Mucosa of rectum (tissue), 2 donors: Measurements from ENCODE around the gene ENPP4.
"Not testable (repeated sequence)": the region's sequence is repeated elsewhere in the genome, so short reads cannot be mapped to it uniquely, and the experiment has no call there.

Experiments used
- H3K27ac ChIP-seq, 2 donors: one replicate each; pipeline ENCODE4 v1.7.0; 2013; ENCODE audit warnings: inconsistent platforms in 2 of 2, low read depth in 2 of 2, low read length in 2 of 2
- H3K27me3 ChIP-seq, 2 donors: one replicate each; pipeline ENCODE4 v1.7.0; 2013; ENCODE audit warnings: low read length in 2 of 2; ENCODE audit not compliant: control insufficient read depth in 2 of 2, insufficient read depth in 2 of 2
- H3K36me3 ChIP-seq, 2 donors: one replicate each; pipeline ENCODE4 v1.7.0; 2013; ENCODE audit warnings: low read length in 2 of 2; ENCODE audit not compliant: control insufficient read depth in 2 of 2, insufficient read depth in 2 of 2
- H3K4me1 ChIP-seq, 2 donors: one replicate each; pipeline ENCODE4 v1.7.0; 2013; ENCODE audit warnings: low read length in 2 of 2, mild to moderate bottlenecking in 1 of 2; ENCODE audit not compliant: control insufficient read depth in 2 of 2, insufficient read depth in 2 of 2
- H3K4me3 ChIP-seq, 2 donors: one replicate each; pipeline ENCODE4 v1.7.0; 2013; ENCODE audit warnings: low read length in 2 of 2
- H3K9ac ChIP-seq, 2 donors: one replicate each; pipeline ENCODE4 v1.7.0; 2013; ENCODE audit warnings: low read length in 2 of 2, low read depth in 1 of 2, mild to moderate bottlenecking in 1 of 2
- H3K9me3 ChIP-seq, 2 donors: one replicate each; pipeline ENCODE4 v1.7.0; 2013; ENCODE audit warnings: low read length in 2 of 2; ENCODE audit not compliant: control insufficient read depth in 2 of 2
- donor health status: healthy.
- donor health status: Normal muscosa, but diverticular disease.

ENPP4 gene

DNA sequence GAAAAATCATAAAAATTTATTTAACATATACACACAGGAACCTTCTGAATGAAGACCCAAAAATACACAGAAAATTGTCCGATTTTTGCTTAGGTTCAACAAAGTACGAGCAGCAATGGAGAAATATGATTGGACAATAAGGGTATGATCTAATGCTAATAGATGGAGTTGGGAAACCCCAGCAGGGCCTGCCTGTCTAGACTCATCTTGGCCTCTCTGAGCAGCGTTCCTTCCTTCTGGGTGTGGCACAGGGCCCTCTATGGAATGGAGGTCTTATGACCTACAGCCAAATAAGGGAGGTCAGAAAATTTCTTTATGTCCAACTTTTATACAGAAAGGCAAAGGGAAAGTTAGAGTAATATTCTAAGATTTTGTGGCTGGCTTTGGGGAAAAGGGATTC is 27.7 kb upstream of the ENPP4 start:
- Histone ChIP-seq H3K36me3 (no peaks in the 10 kb centered on the region), H3K27ac (no peak overlapping the region), H3K4me3 (no peak overlapping the region), H3K4me1 (peaks cover 0 to 3% of the 10 kb centered on the region in 2 donors), H3K9me3 (no peaks in the 10 kb centered on the region), H3K9ac (no peak overlapping the region), H3K27me3 (no peaks in the 10 kb centered on the region)

DNA sequence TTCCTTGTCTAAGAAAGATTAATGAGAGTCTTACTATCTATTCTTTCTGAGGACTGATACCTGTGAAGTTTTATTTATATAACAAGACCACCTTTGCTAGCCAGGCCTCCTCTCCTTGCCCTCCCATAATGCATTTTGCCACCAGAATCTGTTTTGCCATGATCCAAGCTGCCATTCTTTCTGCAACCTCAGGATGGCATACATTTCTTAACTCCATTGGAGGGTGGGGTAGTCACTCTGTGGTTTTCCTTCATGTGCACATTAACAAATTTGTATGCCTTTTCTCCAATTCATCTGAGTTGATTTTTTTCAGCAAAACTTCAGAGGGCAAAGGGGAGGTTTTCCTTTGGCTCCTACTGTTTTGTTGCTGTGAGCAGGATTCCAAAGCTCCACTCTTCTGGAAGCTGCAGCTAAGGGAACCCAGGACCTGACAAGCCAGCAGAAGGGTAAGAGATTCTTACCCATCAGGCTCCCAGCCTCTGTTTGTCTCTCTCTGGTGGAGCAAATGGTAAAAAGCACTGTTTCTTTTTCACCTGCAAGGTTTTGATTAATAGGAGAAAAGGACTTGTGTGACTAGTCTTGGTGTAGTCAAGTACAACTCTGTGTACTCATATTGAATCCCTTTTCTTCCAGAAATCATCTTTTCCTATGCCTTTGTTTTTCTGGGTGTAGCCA is 26.2 kb upstream of the ENPP4 start:
- no peaks in the 10 kb centered on the region for H3K36me3 ChIP-seq
- no peaks in the 10 kb centered on the region for H3K27me3 ChIP-seq
- no peak overlapping the region for H3K27ac ChIP-seq
- peaks cover 0 to under 1% of the 10 kb centered on the region in 2 donors for H3K4me1 ChIP-seq
- no peak overlapping the region for H3K4me3 ChIP-seq
- no peaks in the 10 kb centered on the region for H3K9me3 ChIP-seq
- no peak overlapping the region for H3K9ac ChIP-seq

DNA sequence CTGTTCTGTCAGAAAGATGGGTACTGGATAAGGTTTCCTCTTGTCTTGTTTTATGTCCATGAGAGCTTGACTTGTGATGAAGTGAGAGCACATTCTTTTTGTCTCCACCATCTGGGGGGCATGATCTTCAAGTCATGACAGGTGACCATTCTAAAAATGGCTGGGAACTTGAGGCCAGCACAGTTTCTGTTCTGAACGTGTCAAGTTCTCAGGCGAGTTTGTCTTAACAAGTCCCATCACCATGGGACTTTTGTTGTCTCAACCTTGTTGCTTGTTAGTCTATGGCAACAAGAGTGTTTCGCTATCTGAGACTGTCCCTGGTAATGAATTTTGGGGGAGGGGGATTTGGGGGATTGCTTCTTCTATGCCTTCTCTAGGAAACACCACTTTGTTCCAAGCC is 25.6 kb upstream of the ENPP4 start:
- Histone ChIP-seq H3K9me3 (no peaks in the 10 kb centered on the region), H3K36me3 (no peaks in the 10 kb centered on the region), H3K4me1 (no peaks in the 10 kb centered on the region)

GRCh38 chr6:46105568-46105967 is 24.2 kb upstream of the ENPP4 start:
- Histone ChIP-seq H3K4me1 (no peaks in the 10 kb centered on the region), H3K9ac (no peak overlapping the region), H3K4me3 (no peak overlapping the region), H3K9me3 (no peaks in the 10 kb centered on the region), H3K27me3 (no peaks in the 10 kb centered on the region), H3K27ac (no peak overlapping the region), H3K36me3 (no peaks in the 10 kb centered on the region)

More for the DNA sequence above, 25.6 kb upstream of the ENPP4 start:
- Histone ChIP-seq H3K27ac (no peak overlapping the region), H3K4me3 (no peak overlapping the region), H3K27me3 (no peaks in the 10 kb centered on the region), H3K9ac (no peak overlapping the region)

- no peaks in the 10 kb centered on the region for H3K9me3 ChIP-seq
- no peak overlapping the region for H3K4me3 ChIP-seq
- peaks cover 0 to 8% of the 10 kb centered on the region in 2 donors for H3K4me1 ChIP-seq
- no peaks in the 10 kb centered on the region for H3K36me3 ChIP-seq
- no peaks in the 10 kb centered on the region for H3K27me3 ChIP-seq
- no peak overlapping the region for H3K9ac ChIP-seq
- peak overlapping the region in 1 of 2 donors; percentile 36 for H3K27ac ChIP-seq
These were observed 16.4 kb upstream of the ENPP4 start for GRCh38 chr6:46113370-46113769.

DNA sequence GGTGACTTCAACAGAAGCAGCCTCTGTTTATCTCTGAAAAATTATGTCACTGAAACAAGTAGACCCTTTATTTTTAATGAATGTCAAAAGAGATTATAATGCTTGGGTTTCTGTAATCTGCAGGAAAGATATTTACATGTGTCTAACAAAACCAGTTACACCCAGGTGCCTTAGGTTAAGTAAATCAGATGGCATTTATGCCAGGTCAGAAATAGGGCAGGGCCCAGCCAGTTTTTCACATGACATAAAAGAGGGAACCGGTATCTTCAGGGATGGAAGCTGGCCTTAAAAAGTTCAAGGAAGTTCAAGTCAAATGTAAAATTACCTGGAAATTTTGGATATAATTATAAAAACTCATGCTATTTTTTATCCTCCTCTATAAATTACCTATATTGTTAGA is 14.2 kb upstream of the ENPP4 start:
- peaks cover 0 to 8% of the 10 kb centered on the region in 2 donors for H3K4me1 ChIP-seq
- no peak overlapping the region for H3K9ac ChIP-seq
- no peak overlapping the region for H3K4me3 ChIP-seq
- no peaks in the 10 kb centered on the region for H3K27me3 ChIP-seq
- H3K9me3 ChIP-seq = no peaks in the 10 kb centered on the region
- no peak overlapping the region for H3K27ac ChIP-seq
- no peaks in the 10 kb centered on the region for H3K36me3 ChIP-seq

- H3K4me3 ChIP-seq = no peak overlapping the region
- H3K27ac ChIP-seq = no peak overlapping the region
- no peaks in the 10 kb centered on the region for H3K36me3 ChIP-seq
- H3K9ac ChIP-seq = no peak overlapping the region
- no peaks in the 10 kb centered on the region for H3K9me3 ChIP-seq
- H3K4me1 ChIP-seq = peaks cover 0 to 8% of the 10 kb centered on the region in 2 donors
- H3K27me3 ChIP-seq = no peaks in the 10 kb centered on the region
These were observed 13.5 kb upstream of the ENPP4 start for GRCh38 chr6:46116289-46116688.

- Histone ChIP-seq H3K9ac (no peak overlapping the region), H3K27me3 (no peaks in the 10 kb centered on the region), H3K36me3 (no peaks in the 10 kb centered on the region)
These were observed 11.6 kb upstream of the ENPP4 start for GRCh38 chr6:46118157-46118556.

DNA sequence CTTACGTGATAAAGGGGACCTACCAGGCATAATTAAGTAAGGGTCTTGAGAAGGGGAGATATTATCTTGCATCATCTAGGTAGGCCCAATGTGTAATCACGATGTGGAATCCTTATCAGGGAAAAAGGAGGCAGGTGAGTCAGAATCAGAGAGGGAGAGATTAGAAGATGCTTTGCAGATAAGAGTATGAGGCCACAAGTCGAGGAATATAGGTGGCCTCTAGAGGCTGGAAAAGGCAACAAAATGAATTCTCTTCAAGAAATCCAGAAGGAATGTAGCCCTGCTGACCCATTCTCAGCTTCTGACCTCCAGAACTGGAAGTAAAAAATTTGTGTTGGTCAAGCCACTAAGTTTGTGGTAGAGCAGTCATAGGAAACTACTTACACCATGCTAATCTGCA is 11.0 kb upstream of the ENPP4 start:
- no peak overlapping the region for H3K4me3 ChIP-seq
- H3K9me3 ChIP-seq = no peaks in the 10 kb centered on the region
- no peak overlapping the region for H3K27ac ChIP-seq
- H3K4me1 ChIP-seq = no peaks in the 10 kb centered on the region
- no peak overlapping the region for H3K9ac ChIP-seq
- no peaks in the 10 kb centered on the region for H3K36me3 ChIP-seq
- no peaks in the 10 kb centered on the region for H3K27me3 ChIP-seq

More at GRCh38 chr6:46118157-46118556, 11.6 kb upstream of the ENPP4 start:
- Histone ChIP-seq H3K9me3 (no peaks in the 10 kb centered on the region), H3K4me1 (peaks cover 0 to 6% of the 10 kb centered on the region in 2 donors), H3K4me3 (no peak overlapping the region), H3K27ac (no peak overlapping the region)

GRCh38 chr6:46119679-46120078 is 10.1 kb upstream of the ENPP4 start:
- not testable (repeated sequence) for H3K27me3 ChIP-seq, H3K27ac ChIP-seq, H3K9ac ChIP-seq, H3K4me1 ChIP-seq, H3K36me3 ChIP-seq, H3K9me3 ChIP-seq, H3K4me3 ChIP-seq
